T-helper 2 cell treated with Interferon-gamma antibody and Interleukin-4, amounts not matched to agents 5 μg/mL and 100 μg/mL, for 36 hours (primary cell): ENCODE measurements around the gene IL36B.

Experiments
- DNase-seq: peaks from one replicate; pipeline ENCODE4 v3.0.0; 2021; ENCODE audit warnings: low spot score
- H3K27ac Mint-ChIP-seq: one replicate; pipeline ENCODE4 v1.8.0; 2021; ENCODE audit warnings: mild to moderate bottlenecking, mixed read lengths
- H3K27me3 Mint-ChIP-seq: one replicate; pipeline ENCODE4 v1.8.0; 2021; ENCODE audit warnings: low read depth, mixed read lengths
- H3K36me3 Mint-ChIP-seq: one replicate; pipeline ENCODE4 v1.8.0; 2021; ENCODE audit warnings: low read depth, mixed read lengths
- H3K4me1 Mint-ChIP-seq: one replicate; pipeline ENCODE4 v1.8.0; 2021; ENCODE audit warnings: low read depth, mixed read lengths
- H3K4me3 Mint-ChIP-seq: one replicate; pipeline ENCODE4 v1.8.0; 2022; ENCODE audit warnings: mild to moderate bottlenecking, moderate library complexity, mixed read lengths
- H3K9me3 Mint-ChIP-seq: one replicate; pipeline ENCODE4 v1.8.0; 2021; ENCODE audit warnings: mixed read lengths

IL36B gene

GRCh38 chr2:113068706-113069485 is 16.2 kb upstream of the IL36B start:
- Mint-ChIP-seq H3K4me1 (no peaks in the 10 kb centered on the region), H3K27me3 (peaks cover 15% of the 10 kb centered on the region), H3K4me3 (no peak overlapping the region), H3K27ac (no peak overlapping the region), H3K9me3 (no peaks in the 10 kb centered on the region), H3K36me3 (no peaks in the 10 kb centered on the region)
- no peak for DNase-seq

- Mint-ChIP-seq H3K27ac (no peak overlapping the region), H3K4me3 (no peak overlapping the region), H3K27me3 (peaks cover 15% of the 10 kb centered on the region), H3K9me3 (no peaks in the 10 kb centered on the region), H3K36me3 (no peaks in the 10 kb centered on the region), H3K4me1 (no peaks in the 10 kb centered on the region)
- no peak for DNase-seq
Observed at GRCh38 chr2:113068249-113068648, 15.6 kb upstream of the IL36B start.

- Mint-ChIP-seq H3K4me3 (no peak within 1 kb of the TSS), H3K36me3 (no peaks in the 10 kb centered on the region), H3K4me1 (no peaks in the 10 kb centered on the region), H3K9me3 (no peaks in the 10 kb centered on the region), H3K27me3 (peaks cover 15% of the 10 kb centered on the region), H3K27ac (no peak within 1 kb of the TSS)
- DNase-seq, result no peak
Observed at GRCh38 chr2:113067681-113068080, 15.0 kb upstream of the IL36B start, which contains the start of gene IL1F10. TSS of gene IL1F10 (plus strand) at chr2:113067970. CDS start at chr2:113072739, 4,769 bp downstream.

- Mint-ChIP-seq H3K36me3 (no peaks in the 10 kb centered on the region), H3K4me1 (no peaks in the 10 kb centered on the region), H3K9me3 (no peaks in the 10 kb centered on the region), H3K27ac (no peak overlapping the region), H3K4me3 (no peak overlapping the region), H3K27me3 (peaks cover 12% of the 10 kb centered on the region)
- no peak for DNase-seq
Observed at GRCh38 chr2:113064898-113065297, 12.2 kb upstream of the IL36B start.

- H3K9me3 Mint-ChIP-seq, result no peaks in the 10 kb centered on the region
- no peak overlapping the region for H3K27ac Mint-ChIP-seq
- peaks cover 7% of the 10 kb centered on the region for H3K27me3 Mint-ChIP-seq
Observed at GRCh38 chr2:113064281-113064680, 11.6 kb upstream of the IL36B start.

GRCh38 chr2:113061896-113062770 is 9.5 kb upstream of the IL36B start:
- H3K36me3 Mint-ChIP-seq, result no peaks in the 10 kb centered on the region
- no peak overlapping the region for H3K4me3 Mint-ChIP-seq
- no peak overlapping the region for H3K27ac Mint-ChIP-seq
- no peaks in the 10 kb centered on the region for H3K4me1 Mint-ChIP-seq
- peaks cover 4% of the 10 kb centered on the region for H3K27me3 Mint-ChIP-seq
- no peaks in the 10 kb centered on the region for H3K9me3 Mint-ChIP-seq
- DNase-seq, result no peak

More at GRCh38 chr2:113064281-113064680, 11.6 kb upstream of the IL36B start:
- DNase-seq, result no peak
- H3K4me3 Mint-ChIP-seq, result no peak overlapping the region
- no peaks in the 10 kb centered on the region for H3K4me1 Mint-ChIP-seq
- H3K36me3 Mint-ChIP-seq, result no peaks in the 10 kb centered on the region

GRCh38 chr2:113061241-113061640 is 8.6 kb upstream of the IL36B start:
- Mint-ChIP-seq H3K9me3 (peaks cover 3% of the 10 kb centered on the region), H3K4me1 (no peaks in the 10 kb centered on the region), H3K4me3 (no peak overlapping the region), H3K36me3 (no peaks in the 10 kb centered on the region), H3K27me3 (peaks cover 3% of the 10 kb centered on the region), H3K27ac (no peak overlapping the region)
- no peak for DNase-seq

- Mint-ChIP-seq H3K4me1 (no peaks in the 10 kb centered on the region), H3K27ac (no peak overlapping the region)
Observed at GRCh38 chr2:113060796-113061195, 8.1 kb upstream of the IL36B start.

GRCh38 chr2:113060396-113060795 is 7.7 kb upstream of the IL36B start:
- H3K4me1 Mint-ChIP-seq, result no peaks in the 10 kb centered on the region
- peaks cover 3% of the 10 kb centered on the region for H3K27me3 Mint-ChIP-seq
- DNase-seq, result no peak
- no peak overlapping the region for H3K4me3 Mint-ChIP-seq
- peaks cover 11% of the 10 kb centered on the region for H3K9me3 Mint-ChIP-seq
- no peak overlapping the region for H3K27ac Mint-ChIP-seq
- no peaks in the 10 kb centered on the region for H3K36me3 Mint-ChIP-seq

More at GRCh38 chr2:113060796-113061195, 8.1 kb upstream of the IL36B start:
- Mint-ChIP-seq H3K27me3 (peaks cover 3% of the 10 kb centered on the region), H3K9me3 (peaks cover 7% of the 10 kb centered on the region), H3K36me3 (no peaks in the 10 kb centered on the region), H3K4me3 (no peak overlapping the region)
- DNase-seq, result no peak

- H3K4me3 Mint-ChIP-seq, result no peak within 1 kb of the TSS
- peaks cover 21% of the 10 kb centered on the region for H3K9me3 Mint-ChIP-seq
- H3K27ac Mint-ChIP-seq, result no peak within 1 kb of the TSS
Observed at GRCh38 chr2:113058998-113059960, 6.6 kb upstream of the IL36B start, which contains the start of gene IL36RN. TSS of gene IL36RN (plus strand) at chr2:113059198. CDS start at chr2:113059439, 241 bp downstream.

GRCh38 chr2:113058411-113058994 is 5.8 kb upstream of the IL36B start:
- H3K27me3 Mint-ChIP-seq, result peaks cover 3% of the 10 kb centered on the region
- DNase-seq, result no peak
- H3K9me3 Mint-ChIP-seq, result peaks cover 27% of the 10 kb centered on the region
- no peak overlapping the region for H3K27ac Mint-ChIP-seq
- H3K4me1 Mint-ChIP-seq, result no peaks in the 10 kb centered on the region
- no peaks in the 10 kb centered on the region for H3K36me3 Mint-ChIP-seq
- no peak overlapping the region for H3K4me3 Mint-ChIP-seq

More at GRCh38 chr2:113058998-113059960, 6.6 kb upstream of the IL36B start, which contains the start of gene IL36RN:
- DNase-seq, result no peak
- H3K36me3 Mint-ChIP-seq, result no peaks in the 10 kb centered on the region
- H3K4me1 Mint-ChIP-seq, result no peaks in the 10 kb centered on the region
- H3K27me3 Mint-ChIP-seq, result peaks cover 3% of the 10 kb centered on the region

GRCh38 chr2:113057117-113057516 is 4.5 kb upstream of the IL36B start:
- Mint-ChIP-seq H3K4me1 (no peaks in the 10 kb centered on the region), H3K4me3 (no peak overlapping the region), H3K27ac (no peak overlapping the region), H3K36me3 (no peaks in the 10 kb centered on the region), H3K27me3 (peaks cover 3% of the 10 kb centered on the region), H3K9me3 (peaks cover 27% of the 10 kb centered on the region)
- DNase-seq, result no peak

- H3K27ac Mint-ChIP-seq, result no peak overlapping the region
- DNase-seq, result no peak
- peaks cover 27% of the 10 kb centered on the region for H3K9me3 Mint-ChIP-seq
- H3K36me3 Mint-ChIP-seq, result no peaks in the 10 kb centered on the region
- no peak overlapping the region for H3K4me3 Mint-ChIP-seq
- peaks cover 3% of the 10 kb centered on the region for H3K27me3 Mint-ChIP-seq
- no peaks in the 10 kb centered on the region for H3K4me1 Mint-ChIP-seq
Observed at GRCh38 chr2:113056521-113056920, 3.9 kb upstream of the IL36B start.
